Stomach (tissue), 9 donors: ENCODE data around the gene FERMT3. TPM values are rescaled to one million over a fixed set of nuclear protein-coding genes. Genes with fewer than 3 reads are reported as not detected.
A peak's percentile ranks its signal among the peaks of the same experiment; 100 is the strongest.

Source experiments
- DNase-seq, 2 donors: peaks; one replicate each; pipeline versions ENCODE4 v3.0.0 to v3.0.0-alpha.2; 2013 to 2019
- H3K27ac ChIP-seq, 5 donors: fragments of 200-600 bp in 4 of 5; sonication (generic) in 4 of 5; one replicate each; pipeline ENCODE4 v1.5.1; 2013 to 2019; ENCODE audit warnings: mild to moderate bottlenecking in 1 of 5, moderate library complexity in 1 of 5
- H3K27me3 ChIP-seq, 3 donors: fragments of 200-600 bp; sonication (generic); one replicate each; pipeline ENCODE4 v1.5.1; 2017 to 2019; ENCODE audit warnings: mixed run types in 1 of 3
- H3K36me3 ChIP-seq, 4 donors: fragments of 200-600 bp; sonication (generic); 1 replicate in 3 of 4; 2 replicates in 1 of 4; pipeline ENCODE4 v1.5.1; 2016 to 2019
- H3K4me1 ChIP-seq, 4 donors: fragments of 200-600 bp; sonication (generic); one replicate each; pipeline ENCODE4 v1.5.1; 2016 to 2019
- H3K4me3 ChIP-seq, 4 donors: fragments of 200-600 bp; sonication (generic) in 3 of 4; one replicate each; pipeline ENCODE4 v1.5.1; 2016 to 2019; ENCODE audit warnings: mild to moderate bottlenecking in 1 of 4
- H3K9me3 ChIP-seq, 4 donors: fragments of 200-600 bp; sonication (generic); one replicate each; pipeline ENCODE4 v1.5.1; 2016 to 2019
- CTCF ChIP-seq, 7 experiments: fragments of 450-650 bp in 4 of 7; fragments of 200-600 bp in 3 of 7; sonication (generic) in 3 of 7; IDR thresholded peaks; one replicate each; pipeline ENCODE4 v1.5.1; 2016 to 2019; ENCODE audit warnings: antibody characterized with exemption in 7 of 7, control low read depth in 2 of 7, mild to moderate bottlenecking in 1 of 7
- EP300 ChIP-seq: sonication (generic); formaldehyde crosslinking; IDR thresholded peaks from one replicate; pipeline ENCODE4 v1.6.1; 2017; ENCODE audit warnings: antibody characterized with exemption
- POLR2A ChIP-seq, 4 donors: fragments of 450-650 bp; IDR thresholded peaks; one replicate each; pipeline ENCODE4 v1.6.1; 2016; ENCODE audit warnings: antibody characterized with exemption in 4 of 4, control low read depth in 2 of 4, mild to moderate bottlenecking in 1 of 4, moderate library complexity in 1 of 4
- POLR2AphosphoS5 ChIP-seq, 3 donors: sonication (generic); formaldehyde crosslinking; IDR thresholded peaks; one replicate each; pipeline ENCODE4 v1.6.1; 2016; ENCODE audit warnings: antibody characterized with exemption in 3 of 3
- WGBS, 5 donors: extraction: QIAGEN DNeasy Blood & Tissue Kit in 3 of 5; methylation state at CpG; one replicate each; pipeline versions ENCODE4 v1.1.5 to v1.1.7; 2013 to 2018; 5-methylcytosine and 5-hydroxymethylcytosine counted together
- intact Hi-C: fragments of 100-400 bp; cut with DNase I; formaldehyde crosslinking; loops from one replicate; pipeline ENCODE4 v1.15.1; 2023; ENCODE audit warnings: low total_unique reads
- polyA plus RNA-seq, 3 donors: library from polyadenylated mRNA; stranded (reverse); fragments of 200-250 nt; gene quantifications; one replicate each; pipeline ENCODE4 v1.2.3, GENCODE V29; 2013
- total RNA-seq, 5 donors: library from RNA; depleted of rRNA; stranded (reverse); fragments of >200 nt; gene quantifications; one replicate each; pipeline versions ENCODE4 v1.1.0 to v1.2.3, GENCODE V29; 2014 to 2016
- donor health status: healthy with polysubstance abuse.
- donor health status: Bipolar disorder and iron deficiency.
- donor health status: healthy.

The FERMT3 gene
- total and polyA plus RNA-seq, 8 donors = 11.9 to 31.9 (median 18.7) TPM

GRCh38 chr11:64198511-64198910, 8.0 kb upstream of the FERMT3 start:
- intact Hi-C loops = no loop called here
- H3K4me1 ChIP-seq = peaks cover 0 to 1% (median 0%) of the 10 kb centered on the region in 4 donors
- WGBS, 5 donors = 92 to 98% (median 95%) methylated on average over 2 of the region's 2 CpGs
- no peaks in the 10 kb centered on the region for H3K27me3 ChIP-seq
- no peak overlapping the region for H3K27ac ChIP-seq
- H3K9me3 ChIP-seq = no peaks in the 10 kb centered on the region
- peaks cover 95 to 100% (median 100%) of the 10 kb centered on the region in 4 donors for H3K36me3 ChIP-seq
- no peak for TF ChIP-seq EP300
- TF ChIP-seq CTCF (IDR thresholded peaks at IDR 0.05) = no peak
- no peak for TF ChIP-seq POLR2AphosphoS5 (IDR thresholded peaks at IDR 0.05)
- no peak for TF ChIP-seq POLR2A (IDR thresholded peaks at IDR 0.05)
- no peak for DNase-seq
- no peak overlapping the region for H3K4me3 ChIP-seq

- intact Hi-C loops = loop anchor here (10.0 kb wide), 1 partner anchor 93 kb away; the partner anchor contains the start of gene KCNK4
- peaks cover 73 to 94% (median 86%) of the 10 kb centered on the region in 4 donors for H3K36me3 ChIP-seq
- no peak for DNase-seq
- WGBS, 5 donors = 68 to 89% (median 74%) methylated on average over 3 of the region's 3 CpGs
- peaks cover 23 to 31% (median 28%) of the 10 kb centered on the region in 4 donors for H3K4me1 ChIP-seq
- no peaks in the 10 kb centered on the region for H3K9me3 ChIP-seq
- H3K27me3 ChIP-seq = no peaks in the 10 kb centered on the region
- TF ChIP-seq EP300 (no peak), CTCF (IDR thresholded peaks at IDR 0.05) (no peak), POLR2A (IDR thresholded peaks at IDR 0.05) (no peak), POLR2AphosphoS5 (IDR thresholded peaks at IDR 0.05) (no peak)
- H3K27ac ChIP-seq = no peak overlapping the region
- no peak overlapping the region for H3K4me3 ChIP-seq
These were observed 5.0 kb upstream of the FERMT3 start for GRCh38 chr11:64201543-64201942.

GRCh38 chr11:64202992-64203391, 3.5 kb upstream of the FERMT3 start:
- Histone ChIP-seq H3K27ac (no peak overlapping the region), H3K36me3 (peaks cover 59 to 81% (median 72%) of the 10 kb centered on the region in 4 donors), H3K4me3 (no peak overlapping the region), H3K4me1 (peaks cover 35 to 46% (median 42%) of the 10 kb centered on the region in 4 donors), H3K27me3 (no peaks in the 10 kb centered on the region), H3K9me3 (no peaks in the 10 kb centered on the region)
- no peak for DNase-seq
- 88 to 97% (median 93%) methylated on average over 9 of the region's 9 CpGs for WGBS, 5 donors
- intact Hi-C loops = loop anchor here (10.0 kb wide), 1 partner anchor 92 kb away; the partner anchor contains the start of gene KCNK4
- TF ChIP-seq POLR2AphosphoS5 (IDR thresholded peaks at IDR 0.05) (no peak), POLR2A (IDR thresholded peaks at IDR 0.05) (no peak), EP300 (no peak), CTCF (IDR thresholded peaks at IDR 0.05) (no peak)

- H3K27ac ChIP-seq = peak overlapping the region in 1 of 5 donors; percentile 28
- TF ChIP-seq EP300 = no peak
- TF ChIP-seq POLR2A (IDR thresholded peaks at IDR 0.05) = no peak
- TF ChIP-seq POLR2AphosphoS5 (IDR thresholded peaks at IDR 0.05) = no peak
- no peak for TF ChIP-seq CTCF (IDR thresholded peaks at IDR 0.05)
- intact Hi-C loops = loop anchor here (10.0 kb wide), 1 partner anchor 91 kb away; the partner anchor contains the start of gene KCNK4
These were observed 3.0 kb upstream of the FERMT3 start for GRCh38 chr11:64203421-64204079.

More at GRCh38 chr11:64203421-64204079, 3.0 kb upstream of the FERMT3 start:
- Histone ChIP-seq H3K4me3 (no peak overlapping the region), H3K36me3 (peaks cover 53 to 80% (median 67%) of the 10 kb centered on the region in 4 donors), H3K4me1 (peaks cover 41 to 52% (median 47%) of the 10 kb centered on the region in 4 donors), H3K27me3 (no peaks in the 10 kb centered on the region), H3K9me3 (no peaks in the 10 kb centered on the region)
- DNase-seq = no peak
- WGBS, 5 donors = 84 to 92% (median 87%) methylated on average over 27 of the region's 27 CpGs
